ENCODE results near the gene DNAJB13.

Gene DNAJB13

DNA sequence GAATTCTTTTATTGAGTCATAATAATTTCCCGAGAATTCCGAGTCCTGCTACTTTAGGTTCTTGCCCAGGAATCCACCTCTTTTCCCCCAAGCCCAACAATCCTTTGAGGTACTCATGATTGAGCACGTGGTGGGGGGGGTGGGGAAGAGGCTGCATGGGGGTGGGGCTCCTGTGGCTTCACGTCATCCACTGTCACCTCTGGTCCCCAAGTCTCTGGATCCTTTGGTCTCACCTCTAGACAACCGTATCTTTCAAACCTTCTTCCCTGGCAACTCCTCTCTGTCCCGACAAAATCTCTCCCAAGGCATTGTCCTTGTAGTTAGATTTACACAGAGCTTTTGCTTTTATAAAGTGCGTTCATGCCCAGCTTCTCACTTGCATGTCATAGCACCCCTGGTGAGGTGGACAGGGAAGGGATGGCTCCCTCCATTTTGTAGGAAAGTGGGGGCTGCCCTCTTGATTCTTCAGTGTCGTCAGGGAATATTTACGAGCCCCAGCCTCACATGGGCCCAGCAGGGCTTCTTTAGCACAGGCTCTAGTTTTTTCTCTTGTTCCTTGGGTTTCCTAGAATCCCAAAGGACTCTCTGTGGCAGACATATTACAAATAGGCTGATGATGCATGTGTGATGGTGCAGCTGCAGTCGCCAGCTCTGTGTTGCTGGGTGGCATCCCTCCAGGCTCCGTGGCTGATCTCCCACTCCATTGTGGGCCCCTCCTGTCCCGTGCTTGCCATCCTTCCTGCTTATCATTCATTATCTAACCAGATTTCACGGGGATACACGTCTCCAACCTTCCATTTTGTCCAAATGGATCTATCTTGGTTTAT is 49.7 kb downstream of the DNAJB13 start:
- DNase-seq (ENCODE audit: low read depth, low spot score), result no peak

DNA sequence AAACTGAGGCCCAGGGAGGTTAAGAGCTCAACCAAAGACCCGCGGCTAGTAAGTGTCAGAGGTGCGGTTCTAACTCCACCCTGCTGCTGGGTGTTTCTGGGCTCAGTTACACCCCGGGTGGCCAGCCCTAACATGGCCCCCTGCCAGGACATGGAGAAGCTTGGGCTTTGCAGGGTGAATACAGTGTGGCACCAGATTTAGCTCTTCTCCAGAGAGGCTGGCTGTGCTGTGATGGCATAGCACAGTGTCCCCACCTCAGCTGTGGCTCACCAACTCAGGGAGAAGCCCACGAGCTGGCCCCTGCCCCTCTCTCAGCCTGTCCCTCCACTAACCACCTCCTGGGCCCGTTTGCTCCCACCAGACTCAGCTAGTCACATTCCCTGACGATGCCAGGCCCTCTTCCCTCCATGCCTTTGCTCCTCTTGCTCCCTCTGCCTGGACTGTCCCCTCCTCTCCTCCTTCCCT is 51.0 kb downstream of the DNAJB13 start:
- no peak for DNase-seq (ENCODE audit: low read depth, low spot score)

DNA sequence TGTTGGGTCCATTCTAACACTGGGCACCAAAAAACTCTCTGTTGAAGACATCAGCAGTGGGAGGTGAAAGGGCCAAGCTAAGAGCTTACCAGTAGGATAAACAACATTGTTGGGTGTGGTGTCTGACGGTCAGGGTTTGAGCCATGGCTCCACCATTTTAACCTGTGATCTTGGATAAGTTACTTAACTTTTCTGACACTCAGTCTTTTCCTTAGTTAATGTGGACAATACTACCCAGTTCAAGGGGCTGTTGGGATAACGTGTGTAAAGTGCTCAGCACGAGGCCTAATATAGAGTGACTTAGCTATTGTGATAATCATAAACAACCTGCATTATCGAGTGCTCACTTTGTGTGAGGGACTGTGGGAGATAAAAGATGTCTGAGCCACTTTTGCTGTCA is 52.0 kb downstream of the DNAJB13 start:
- no peak for DNase-seq (ENCODE audit: low read depth, low spot score)

DNA sequence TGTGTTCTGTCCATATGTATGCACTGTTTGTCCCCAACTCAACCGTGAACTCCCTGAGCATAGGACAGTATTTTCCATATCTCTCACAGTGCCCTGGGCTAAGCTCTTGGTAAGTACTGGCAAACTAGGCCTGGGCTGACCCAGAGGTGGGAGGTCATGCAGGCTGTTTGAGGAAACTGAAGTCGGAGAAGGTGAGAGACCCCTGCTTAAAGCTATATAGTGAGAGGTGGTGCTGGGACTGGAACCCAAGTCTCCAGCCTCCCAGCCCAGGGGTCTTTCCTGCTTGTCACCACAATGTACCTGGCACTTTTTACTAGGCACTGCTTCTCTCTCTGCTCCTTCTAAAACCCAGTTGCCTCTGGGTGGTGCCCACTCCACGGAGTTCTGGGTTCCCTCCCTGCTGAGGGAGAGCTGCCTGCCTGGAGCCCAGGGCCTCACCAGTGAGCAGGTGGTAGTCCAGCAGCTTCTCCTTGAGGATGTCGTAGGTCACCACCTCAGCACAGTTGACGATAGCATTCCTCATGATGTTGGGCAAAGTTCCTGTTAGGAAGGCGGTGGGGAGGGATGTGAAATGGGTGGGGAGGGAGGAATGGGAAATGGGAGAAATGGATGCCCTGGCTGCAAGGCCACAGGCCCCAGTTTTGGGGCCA is 53.3 kb downstream of the DNAJB13 start:
- DNase-seq (ENCODE audit: low read depth, low spot score), result no peak

DNA sequence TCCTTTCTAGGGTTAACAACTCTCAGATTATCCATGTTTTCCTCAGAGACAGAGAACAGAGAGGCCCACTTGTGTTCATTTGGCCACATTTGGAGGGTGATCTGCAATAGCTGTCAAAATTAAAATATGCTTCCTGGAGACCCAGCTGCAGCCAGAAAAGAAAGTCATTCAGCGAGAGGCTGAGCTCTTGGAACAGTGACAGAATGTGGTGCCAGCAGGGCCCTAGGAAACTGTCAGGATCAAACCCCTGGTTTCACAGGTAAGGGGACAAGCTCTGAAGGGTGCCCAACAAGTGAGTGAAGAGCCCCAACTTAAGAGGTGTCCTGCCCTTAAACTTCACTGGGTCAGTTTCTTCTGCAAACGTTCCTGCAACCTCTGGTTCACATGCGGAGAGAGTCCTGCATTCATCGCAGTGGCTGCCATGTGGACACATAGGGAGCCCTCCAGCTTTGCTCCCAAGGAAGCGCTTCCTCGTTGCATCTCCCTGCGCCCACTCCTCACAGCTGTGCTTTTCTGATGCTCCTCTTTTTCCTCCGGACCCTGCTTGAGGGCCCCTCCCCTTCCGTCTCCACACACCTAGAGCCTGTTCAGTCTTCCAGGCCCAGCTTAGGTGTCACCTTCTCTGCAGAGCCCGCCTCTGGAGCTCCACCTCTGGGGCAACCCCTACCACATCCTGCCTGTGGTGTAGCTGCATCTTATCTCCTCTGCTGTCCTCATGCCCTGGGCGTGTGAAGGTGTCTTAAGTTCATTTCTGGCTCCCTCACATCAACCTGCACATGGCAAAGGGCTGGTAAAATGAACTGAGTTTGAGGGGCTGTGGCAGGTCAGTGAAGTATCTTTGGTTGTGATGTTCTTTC is 54.2 kb downstream of the DNAJB13 start:
- DNase-seq (ENCODE audit: low read depth, low spot score), result no peak

DNA sequence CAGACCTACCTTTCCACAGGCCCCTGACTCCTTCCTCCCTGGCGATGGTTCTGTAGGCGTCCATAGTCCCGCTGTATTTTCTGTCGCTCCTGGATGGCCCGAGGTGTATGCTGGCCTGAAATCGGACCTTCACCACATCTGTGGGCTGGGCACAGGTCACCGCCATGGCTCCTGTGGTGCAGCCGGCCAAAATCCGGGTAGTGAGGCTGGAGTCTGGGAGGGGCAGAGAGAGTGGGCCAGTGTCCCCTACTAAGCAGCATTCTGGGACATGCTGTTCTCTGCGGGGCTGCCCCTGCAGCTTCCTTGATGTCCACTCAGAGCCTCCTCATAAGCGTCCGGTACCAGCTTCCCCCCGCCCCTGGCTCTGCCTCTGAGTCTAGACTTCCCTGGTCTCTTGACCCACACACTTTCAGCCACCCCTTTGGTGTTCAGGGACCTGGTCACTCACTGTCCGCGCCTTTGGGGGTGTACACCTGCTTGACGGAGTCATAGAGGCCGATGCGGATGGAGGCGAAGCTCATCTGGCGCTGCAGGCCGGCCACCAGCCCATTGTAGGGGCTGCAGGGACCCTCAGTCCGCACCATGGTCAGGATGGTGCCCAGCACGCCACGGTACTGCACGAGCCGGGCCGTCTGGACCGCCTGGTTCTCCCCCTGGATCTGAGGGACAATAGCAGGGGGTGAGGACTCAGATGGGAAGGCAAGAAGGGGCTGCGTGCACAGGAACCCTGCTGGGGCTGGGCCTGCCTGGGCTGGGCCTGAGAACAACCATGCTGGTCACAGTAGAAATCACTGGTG is 55.1 kb downstream of the DNAJB13 start:
- DNase-seq (ENCODE audit: low read depth, low spot score), result no peak

DNA sequence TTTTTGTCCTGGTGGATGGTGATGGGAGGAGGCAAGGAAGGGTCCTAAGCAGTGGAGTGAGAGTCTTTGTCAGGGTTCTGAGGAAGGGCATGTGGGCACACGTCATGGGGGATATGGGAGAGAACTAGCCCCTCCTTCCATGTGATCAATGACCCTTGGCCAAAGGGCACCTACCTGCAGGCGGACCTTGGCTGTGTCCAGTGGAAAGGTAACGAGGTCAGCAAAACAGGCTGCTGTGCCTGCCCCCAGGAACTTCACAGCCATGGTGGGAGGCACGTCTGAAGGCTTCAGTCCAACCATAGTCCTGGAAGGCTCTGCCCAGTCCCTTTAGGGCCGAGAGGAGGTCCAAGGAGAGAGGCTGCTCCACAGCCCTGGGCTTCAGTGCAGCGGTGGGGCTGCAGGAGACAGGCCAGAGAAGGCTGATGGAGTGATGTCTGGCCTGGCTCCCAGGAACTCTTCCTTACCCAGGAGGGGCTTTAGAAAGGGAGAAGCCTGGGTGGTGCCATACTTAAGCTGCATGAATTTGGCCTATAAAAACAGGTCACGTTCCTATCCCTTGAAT is 56.0 kb downstream of the DNAJB13 start:
- no peak for DNase-seq (ENCODE audit: low read depth, low spot score)

DNA sequence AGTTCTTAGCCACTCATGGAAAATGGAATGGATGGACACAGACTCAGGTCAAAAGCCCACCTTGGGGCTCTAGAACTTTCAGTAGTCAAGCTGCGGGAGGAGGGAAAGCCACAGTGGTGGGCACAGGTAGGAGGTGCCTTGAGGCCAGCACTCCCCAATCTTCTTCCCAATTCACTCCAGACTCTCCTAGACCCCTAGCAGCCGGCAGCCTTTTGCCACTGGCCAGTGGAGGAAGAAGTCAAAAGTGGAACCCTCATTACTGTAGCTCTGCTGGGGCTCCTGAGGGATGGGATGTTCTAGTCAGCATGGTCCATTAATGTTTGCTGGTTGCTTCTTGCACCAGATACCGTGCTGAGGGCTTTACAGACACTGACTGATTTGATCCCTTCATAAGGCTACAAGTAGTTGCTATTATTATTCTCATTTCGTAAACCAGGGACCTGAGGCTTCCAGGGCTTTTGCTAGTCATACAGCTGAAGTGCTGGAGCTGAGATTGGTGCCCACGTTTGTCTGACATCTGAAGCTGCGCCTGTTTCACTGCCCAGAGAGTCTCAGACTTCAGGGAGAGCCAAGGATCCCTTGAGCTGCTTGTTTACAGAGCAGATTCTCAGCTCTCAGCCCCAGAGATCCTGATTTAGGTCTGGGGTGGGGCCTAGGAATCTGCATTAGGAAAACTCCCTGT is 57.0 kb downstream of the DNAJB13 start:
- DNase-seq (ENCODE audit: low read depth, low spot score), result no peak

DNA sequence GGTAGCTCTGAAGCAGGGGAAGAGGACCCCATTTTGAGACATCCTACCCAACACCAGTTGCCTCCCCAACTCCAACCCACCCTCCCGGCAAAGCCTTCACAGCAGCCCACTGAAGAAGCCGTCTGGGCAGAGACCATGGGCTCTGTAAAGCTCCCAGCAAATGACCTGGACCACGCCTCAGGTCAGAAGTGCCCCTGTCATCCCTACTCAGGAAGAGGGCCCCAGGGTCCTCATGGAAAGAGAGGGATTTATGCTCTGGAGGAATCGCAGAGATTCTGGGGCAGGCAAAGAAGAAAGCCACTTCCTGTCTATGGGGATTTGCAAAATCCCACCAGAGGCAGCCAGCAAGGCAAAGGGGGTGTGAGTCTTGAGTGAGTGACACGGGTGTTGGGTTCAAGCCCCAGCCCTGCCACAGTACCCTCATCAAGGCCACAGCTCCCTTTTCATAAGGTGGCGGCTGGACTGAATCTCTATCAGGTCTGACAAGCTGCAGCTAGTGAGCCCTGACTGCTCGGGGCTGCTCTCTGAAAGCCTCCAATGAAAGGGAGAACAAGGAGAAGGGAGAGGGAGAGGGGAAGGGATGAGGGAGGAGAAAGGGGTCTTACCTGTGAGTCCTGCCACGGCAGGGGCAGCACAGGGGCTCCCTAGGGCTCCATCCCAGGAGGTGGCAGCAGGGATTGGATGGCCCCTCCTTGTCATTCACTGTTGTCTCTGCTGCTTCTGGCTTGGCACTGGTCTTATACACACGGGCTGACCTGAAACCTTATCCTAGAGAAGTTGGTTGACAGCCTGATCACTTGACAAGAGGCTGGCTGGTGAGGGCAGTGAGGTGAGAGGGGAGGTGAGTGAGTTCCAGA is 57.8 kb downstream of the DNAJB13 start, which contains the start of gene UCP3:
Gene UCP3, minus strand, starts transcription at position 713 of the 857 bp plus-strand sequence. CDS start 2,043 bp downstream, outside the sequence.
- DNase-seq (ENCODE audit: low read depth, low spot score), result no peak

DNA sequence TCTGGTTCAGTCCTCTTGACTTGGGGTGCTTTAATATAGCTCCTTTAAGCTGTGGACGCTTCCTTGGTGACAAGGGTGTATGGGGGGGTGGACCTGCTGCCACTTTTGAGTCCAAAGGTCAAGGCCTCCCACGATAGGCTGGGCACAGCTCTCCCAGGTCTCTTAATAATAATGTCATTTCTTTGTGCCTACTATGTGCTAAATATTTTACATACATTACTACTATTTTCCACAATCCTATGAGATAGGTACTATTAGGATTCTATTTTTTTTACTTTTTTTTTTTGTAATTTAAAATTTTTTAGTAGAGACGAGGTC is 58.4 kb downstream of the DNAJB13 start:
- DNase-seq (ENCODE audit: low read depth, low spot score), result no peak

DNA sequence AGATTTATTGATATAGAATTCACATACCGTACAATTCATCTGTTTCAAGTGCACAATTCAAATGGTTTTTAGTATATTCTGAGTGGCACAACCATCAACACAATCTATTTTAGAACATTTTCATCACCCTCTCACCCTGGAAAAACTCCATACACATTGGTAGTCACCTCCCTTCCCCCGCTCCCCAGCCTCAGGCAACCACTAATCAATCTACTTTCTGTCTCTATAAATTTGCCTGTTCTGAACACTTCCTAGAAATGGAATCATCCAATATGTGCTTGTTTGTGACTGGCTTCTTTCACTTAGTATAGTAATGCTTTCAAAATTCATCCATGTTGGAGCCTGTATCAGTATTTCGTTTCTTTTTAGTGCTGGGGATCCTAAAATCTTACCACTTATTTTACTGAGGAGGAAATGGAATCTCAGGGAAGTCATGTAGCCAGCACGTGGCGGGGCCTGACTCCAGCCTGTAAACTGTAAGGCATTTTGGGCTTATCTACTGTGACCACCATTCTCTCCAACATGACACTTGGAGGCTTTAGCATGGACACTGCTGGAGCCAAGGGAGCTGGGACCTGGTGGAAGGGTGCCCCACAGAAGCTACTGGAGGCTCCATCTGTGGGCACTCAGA is 59.0 kb downstream of the DNAJB13 start:
- no peak for DNase-seq (ENCODE audit: low read depth, low spot score)

DNA sequence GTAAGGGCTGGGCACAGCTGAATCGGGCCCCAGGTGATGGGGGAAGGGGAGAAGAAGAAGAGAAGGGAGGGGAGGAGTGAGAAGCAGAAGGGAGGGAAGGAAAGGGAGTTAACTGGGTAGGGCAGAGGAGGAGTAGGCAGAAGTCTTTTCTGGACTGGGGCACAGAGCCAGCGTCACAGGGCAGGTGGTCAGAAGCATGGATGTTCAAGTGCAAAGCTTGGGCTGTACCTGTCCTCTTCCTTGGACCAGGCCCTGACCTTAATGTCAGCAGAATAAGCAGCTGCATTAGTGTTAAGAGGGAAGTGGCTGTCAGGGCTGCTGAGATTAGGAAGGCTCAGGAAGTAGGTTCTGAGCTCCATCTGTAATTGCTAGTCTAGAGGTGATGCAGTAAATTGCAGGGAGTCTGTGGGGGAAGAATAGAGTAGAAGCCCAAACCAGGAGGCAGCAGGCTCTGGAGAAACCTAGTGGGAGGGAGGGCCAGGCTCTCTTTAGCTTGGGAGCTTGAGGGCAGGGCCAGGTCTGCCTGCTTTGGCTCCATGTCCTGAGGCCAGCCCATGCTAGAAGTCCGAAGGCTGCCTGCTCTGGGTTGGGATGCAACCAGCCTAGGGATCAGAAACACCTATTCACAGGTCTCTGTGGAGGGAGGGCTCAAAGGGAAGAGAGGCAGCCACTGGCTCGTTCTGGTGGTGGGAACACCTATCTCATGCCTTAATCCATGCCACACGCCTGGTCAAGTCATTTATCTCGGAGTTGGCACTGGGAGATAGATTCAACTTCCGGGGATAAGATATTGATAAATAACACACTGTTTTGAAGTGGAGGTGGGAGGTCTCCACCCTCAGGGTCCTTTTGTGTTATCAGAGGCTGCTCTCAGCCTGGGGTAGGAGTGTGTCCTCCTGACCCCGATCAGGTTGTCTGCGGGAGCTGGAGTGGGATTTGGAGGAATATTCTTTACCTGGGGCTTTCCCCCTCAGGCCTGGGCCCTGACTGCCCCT is 59.8 kb downstream of the DNAJB13 start:
- DNase-seq (ENCODE audit: low read depth, low spot score), result no peak

DNA sequence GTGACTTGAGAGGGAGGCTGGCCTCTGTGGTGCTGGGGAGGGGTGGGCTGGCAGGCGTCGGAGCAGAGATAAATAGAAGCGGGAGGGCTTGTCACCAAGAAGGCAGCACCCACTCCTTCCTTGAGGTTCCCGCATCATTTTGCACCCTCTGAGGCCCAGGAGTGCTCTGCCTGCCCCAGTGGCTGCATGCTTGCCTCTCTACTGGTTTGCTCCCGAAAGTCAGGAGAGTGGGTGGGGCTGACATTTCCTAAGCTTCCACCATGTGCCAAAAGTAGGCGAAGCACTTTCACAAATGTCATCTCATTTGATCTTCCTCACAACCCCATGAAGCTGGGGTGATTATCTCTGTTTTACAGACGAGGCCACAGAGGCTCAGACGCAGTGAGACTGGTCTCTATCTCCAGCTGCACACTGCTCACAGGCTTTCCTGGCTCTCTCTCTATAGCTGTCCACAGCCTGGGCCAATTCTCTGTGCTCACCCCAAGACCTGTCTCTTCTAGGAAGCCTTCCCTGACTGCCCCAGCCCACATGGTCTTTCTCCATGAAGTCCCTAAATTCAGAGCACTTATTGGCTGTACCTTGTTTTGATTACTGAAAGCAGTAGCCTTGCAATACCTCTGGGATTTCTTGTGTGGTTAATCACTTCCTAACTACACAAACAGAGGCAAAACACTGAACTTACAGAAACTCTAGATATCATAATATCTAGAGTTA is 60.7 kb downstream of the DNAJB13 start:
- DNase-seq (ENCODE audit: low read depth, low spot score), result no peak

DNA sequence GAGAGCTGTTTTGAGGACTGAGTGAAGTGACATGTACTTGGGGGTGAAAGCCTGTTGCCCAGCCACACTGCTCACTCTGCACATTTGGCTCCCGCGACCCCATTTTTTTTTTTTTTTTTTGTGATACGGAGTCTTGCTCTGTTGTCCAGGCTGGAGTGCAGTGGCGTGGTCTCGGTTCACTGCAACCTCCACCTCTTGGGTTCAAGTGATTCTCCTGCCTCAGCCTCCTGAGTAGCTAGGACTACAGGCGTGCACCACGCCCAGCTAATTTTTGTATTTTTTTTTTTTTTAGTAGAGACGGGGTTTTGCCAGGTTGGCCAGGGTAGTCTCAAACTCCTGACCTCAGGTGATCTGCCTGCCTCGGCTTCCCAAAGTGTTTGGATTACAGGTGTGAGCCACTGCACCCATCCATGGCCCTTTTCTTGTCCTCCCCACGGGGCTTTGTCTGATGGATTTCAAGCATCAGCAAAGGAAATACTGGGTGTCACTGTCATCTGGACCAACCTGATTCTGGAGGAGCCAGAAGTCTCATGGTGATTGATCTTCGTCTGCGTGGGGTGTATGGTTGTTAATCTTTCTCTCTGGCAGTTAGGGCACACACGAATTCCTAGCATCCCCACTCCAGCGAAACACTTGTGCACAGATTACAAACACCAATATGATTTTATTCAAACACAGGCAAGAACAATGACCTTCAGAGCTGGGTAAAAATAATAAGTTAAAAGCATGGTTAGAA is 61.4 kb downstream of the DNAJB13 start:
- no peak for DNase-seq (ENCODE audit: low read depth, low spot score)

DNA sequence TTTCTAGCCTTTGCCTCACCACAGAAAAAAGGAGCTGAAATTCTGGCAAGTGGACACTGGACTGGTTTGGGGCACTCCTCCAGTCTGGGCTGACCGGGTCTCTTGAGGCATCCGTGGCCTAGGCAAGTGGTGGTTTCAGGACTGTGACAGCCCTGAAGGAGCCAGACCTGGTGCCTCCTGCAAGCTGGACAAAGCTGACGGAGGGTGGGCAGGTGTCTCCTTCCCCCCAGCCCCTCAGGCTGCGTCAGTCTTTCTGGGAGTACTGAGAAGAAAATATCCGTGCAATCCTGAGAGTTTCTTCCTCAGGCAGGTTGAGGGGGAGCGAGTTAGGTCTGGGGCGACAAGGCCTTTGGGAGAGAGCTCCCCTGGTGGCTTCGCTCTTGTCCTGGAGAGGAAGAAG is 62.3 kb downstream of the DNAJB13 start:
- DNase-seq (ENCODE audit: low read depth, low spot score), result no peak

DNA sequence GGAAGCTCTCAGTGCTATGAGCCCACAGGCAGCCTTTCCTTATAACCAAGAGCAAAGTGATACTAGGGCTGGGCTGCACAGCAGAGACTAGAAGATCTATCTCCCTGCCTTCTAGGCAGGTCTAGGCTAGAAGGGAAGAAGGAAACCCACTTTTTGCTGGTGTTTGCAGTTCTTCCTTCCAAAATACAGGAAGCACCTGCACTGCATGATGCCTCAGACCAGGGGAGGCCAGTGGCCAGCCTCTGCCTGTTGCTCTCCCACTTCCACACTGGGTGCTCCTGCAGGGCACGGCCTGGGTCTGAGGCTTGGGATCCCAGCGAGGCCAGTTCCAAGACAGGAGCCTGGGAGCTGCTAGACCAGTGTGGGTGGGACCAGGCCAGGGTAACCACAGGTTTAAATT is 64.1 kb downstream of the DNAJB13 start:
- no peak for DNase-seq (ENCODE audit: low read depth, low spot score)
